Eye (tissue), 1 donor: Measurements from ENCODE around the gene DFFA.
"Not testable (repeated sequence)": the region's sequence is repeated elsewhere in the genome, so short reads cannot be mapped to it uniquely, and the experiment has no call there.

Source experiments
- DNase-seq: peaks from one replicate; pipeline ENCODE4 v3.0.0-alpha.2; 2015

The DFFA gene

GRCh38 chr1:10457462-10457861 is 14.9 kb downstream of the DFFA start:
- DNase-seq: not testable (repeated sequence)

GRCh38 chr1:10456661-10457060 is 15.7 kb downstream of the DFFA start:
- peak; percentile 61 for DNase-seq

GRCh38 chr1:10456048-10456447 is 16.3 kb downstream of the DFFA start:
- DNase-seq: no peak

GRCh38 chr1:10451287-10451686 is 21.0 kb downstream of the DFFA start:
- peak; percentile 50 for DNase-seq

GRCh38 chr1:10450836-10451235 is 21.5 kb downstream of the DFFA start:
- DNase-seq: peak; percentile 28

- no peak for DNase-seq
Measured at GRCh38 chr1:10450156-10450814, 22.0 kb downstream of the DFFA start.

GRCh38 chr1:10449751-10450150 is 22.6 kb downstream of the DFFA start, which contains the start of gene CORT:
Gene CORT, plus strand, starts transcription at chr1:10450031. Its CDS starts 193 bp downstream, at chr1:10450224.
- DNase-seq: no peak

GRCh38 chr1:10446790-10447422 is 25.4 kb downstream of the DFFA start:
- DNase-seq: no peak

GRCh38 chr1:10444795-10445397 is 27.4 kb downstream of the DFFA start:
- DNase-seq: no peak

- no peak for DNase-seq
Measured at GRCh38 chr1:10444248-10444647, 28.1 kb downstream of the DFFA start.

GRCh38 chr1:10440794-10441193 is 31.5 kb downstream of the DFFA start:
- no peak for DNase-seq

- no peak for DNase-seq
Measured at GRCh38 chr1:10440305-10440704, 32.0 kb downstream of the DFFA start.

- no peak for DNase-seq
Measured at GRCh38 chr1:10438677-10439163, 33.6 kb downstream of the DFFA start.

GRCh38 chr1:10437052-10437451 is 35.3 kb downstream of the DFFA start:
- DNase-seq: no peak

- no peak for DNase-seq
Measured at GRCh38 chr1:10434590-10434989, 37.7 kb downstream of the DFFA start.

GRCh38 chr1:10433790-10434189 is 38.5 kb downstream of the DFFA start:
- no peak for DNase-seq

- no peak for DNase-seq
Measured at GRCh38 chr1:10432910-10433700, 39.2 kb downstream of the DFFA start.

GRCh38 chr1:10431070-10431730 is 41.1 kb downstream of the DFFA start:
- no peak for DNase-seq

GRCh38 chr1:10430216-10431069 is 41.9 kb downstream of the DFFA start, which contains the start of gene CENPS:
Gene CENPS, plus strand, starts transcription at chr1:10430433. Its CDS starts 85 bp downstream, at chr1:10430518.
- peak; percentile 97 for DNase-seq

- no peak for DNase-seq
Measured at GRCh38 chr1:10429868-10430215, 42.5 kb downstream of the DFFA start.

GRCh38 chr1:10428984-10429383 is 43.3 kb downstream of the DFFA start:
- DNase-seq: no peak

- DNase-seq: not testable (repeated sequence)
Measured at GRCh38 chr1:10426535-10426848, 45.8 kb downstream of the DFFA start.
